Measurements from ENCODE around the gene MMP24. TPM values are rescaled to one million over a fixed set of nuclear protein-coding genes. Genes with fewer than 3 reads are reported as not detected.

MMP24 gene
- total and polyA plus RNA-seq, 2 experiments from 2014 or later = 0.69 to 1.2 TPM

DNA sequence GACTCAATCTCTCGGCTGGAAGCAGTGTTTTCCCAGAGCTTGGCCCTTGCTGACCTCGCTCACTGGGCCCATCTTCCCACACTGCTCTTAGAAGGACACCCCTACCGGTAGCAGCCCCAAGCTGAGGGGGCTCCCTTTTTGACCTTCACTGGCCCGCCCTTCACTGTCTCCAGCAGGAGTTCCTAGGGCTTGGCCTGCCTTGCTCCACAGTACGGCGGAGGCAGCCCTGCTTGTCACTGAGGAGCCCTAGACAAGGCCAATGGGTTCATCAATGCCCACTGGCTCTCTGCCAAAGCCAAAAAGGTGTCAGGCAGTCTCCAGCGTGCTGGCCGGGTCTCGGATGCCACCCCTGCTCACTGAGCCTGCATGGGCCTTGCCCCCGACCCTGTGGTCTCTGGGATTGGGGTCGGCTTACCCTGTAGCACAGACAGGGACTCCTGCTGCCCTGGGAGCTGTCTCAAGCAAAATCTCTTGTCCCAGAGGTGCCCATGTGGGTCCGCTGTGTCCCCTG is 49.3 kb downstream of the MMP24 start:
- DNase-seq (ENCODE audit: low spot score) = no peak
- TF ChIP-seq, protein P1, sequence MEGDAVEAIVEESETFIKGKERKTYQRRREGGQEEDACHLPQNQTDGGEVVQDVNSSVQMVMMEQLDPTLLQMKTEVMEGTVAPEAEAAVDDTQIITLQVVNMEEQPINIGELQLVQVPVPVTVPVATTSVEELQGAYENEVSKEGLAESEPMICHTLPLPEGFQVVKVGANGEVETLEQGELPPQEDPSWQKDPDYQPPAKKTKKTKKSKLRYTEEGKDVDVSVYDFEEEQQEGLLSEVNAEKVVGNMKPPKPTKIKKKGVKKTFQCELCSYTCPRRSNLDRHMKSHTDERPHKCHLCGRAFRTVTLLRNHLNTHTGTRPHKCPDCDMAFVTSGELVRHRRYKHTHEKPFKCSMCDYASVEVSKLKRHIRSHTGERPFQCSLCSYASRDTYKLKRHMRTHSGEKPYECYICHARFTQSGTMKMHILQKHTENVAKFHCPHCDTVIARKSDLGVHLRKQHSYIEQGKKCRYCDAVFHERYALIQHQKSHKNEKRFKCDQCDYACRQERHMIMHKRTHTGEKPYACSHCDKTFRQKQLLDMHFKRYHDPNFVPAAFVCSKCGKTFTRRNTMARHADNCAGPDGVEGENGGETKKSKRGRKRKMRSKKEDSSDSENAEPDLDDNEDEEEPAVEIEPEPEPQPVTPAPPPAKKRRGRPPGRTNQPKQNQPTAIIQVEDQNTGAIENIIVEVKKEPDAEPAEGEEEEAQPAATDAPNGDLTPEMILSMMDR (IDR thresholded peaks at IDR 0.05; ENCODE audit: poor library complexity) = no peak
- TF ChIP-seq EZH2phosphoT487 (IDR thresholded peaks at IDR 0.05; ENCODE audit: low read depth, severe bottlenecking, unreplicated experiment) = no peak
- no peak for TF ChIP-seq EZH2 (IDR thresholded peaks at IDR 0.05; ENCODE audit: borderline replicate concordance)
- WGBS (ENCODE audit: low lambda C conversion rate, missing lambda C conversion rate) = 96% methylated on average over 12 of the region's 12 CpGs
- Histone ChIP-seq H2AFZ (no peak overlapping the region), H4K20me1 (ENCODE audit: insufficient read depth, poor library complexity, severe bottlenecking) (no peaks in the 10 kb centered on the region), H3K4me3 (no peak overlapping the region), H3K9me2 (replicated peaks; ENCODE audit: insufficient read depth) (no peaks in the 10 kb centered on the region), H3K79me2 (peaks cover 24% of the 10 kb centered on the region), H3K4me1 (ENCODE audit: insufficient read depth) (peaks cover 7% of the 10 kb centered on the region), H3K9me3 (ENCODE audit: low read depth) (no peaks in the 10 kb centered on the region), H3K27me3 (no peaks in the 10 kb centered on the region), H3K36me3 (replicated peaks; ENCODE audit: insufficient read depth, low read depth) (no peaks in the 10 kb centered on the region), H3K27ac (no peak overlapping the region), H3K4me2 (no peak overlapping the region)

DNA sequence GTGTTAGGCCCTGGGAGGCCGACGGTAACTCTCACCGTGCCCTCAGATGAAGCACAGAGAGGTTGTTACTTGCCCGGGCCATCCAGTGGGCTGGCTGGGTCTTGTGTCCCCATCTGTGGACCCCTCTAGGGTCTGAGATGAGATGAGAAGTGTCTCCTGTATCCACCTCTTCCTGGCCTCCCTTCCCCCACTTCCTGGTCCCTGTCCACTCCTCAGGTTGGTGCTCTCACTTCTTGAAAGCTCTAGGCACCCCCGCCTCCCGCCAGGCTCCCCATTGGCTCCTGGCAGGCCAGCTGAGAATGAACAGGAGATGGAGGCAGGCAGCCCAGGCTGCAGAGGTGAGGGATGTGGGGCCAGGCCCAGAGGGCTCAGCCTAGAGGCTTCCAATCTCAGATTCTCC is 49.9 kb downstream of the MMP24 start:
- no peaks in the 10 kb centered on the region for H3K9me3 ChIP-seq (ENCODE audit: low read depth)
- no peaks in the 10 kb centered on the region for H3K36me3 ChIP-seq (replicated peaks; ENCODE audit: insufficient read depth, low read depth)
- 95% methylated on average over 6 of the region's 6 CpGs for WGBS (ENCODE audit: low lambda C conversion rate, missing lambda C conversion rate)
- peak overlapping the region; percentile 99 for H3K27ac ChIP-seq
- no peaks in the 10 kb centered on the region for H3K9me2 ChIP-seq (replicated peaks; ENCODE audit: insufficient read depth)
- H3K79me2 ChIP-seq = peaks cover 28% of the 10 kb centered on the region
- no peak for TF ChIP-seq EZH2 (IDR thresholded peaks at IDR 0.05; ENCODE audit: borderline replicate concordance)
- H2AFZ ChIP-seq = no peak overlapping the region
- H3K27me3 ChIP-seq = no peaks in the 10 kb centered on the region
- H3K4me1 ChIP-seq (ENCODE audit: insufficient read depth) = peaks cover 7% of the 10 kb centered on the region
- no peak for DNase-seq (ENCODE audit: low spot score)
- peak overlapping the region; percentile 97 for H3K4me2 ChIP-seq
- no peak overlapping the region for H3K4me3 ChIP-seq
- H4K20me1 ChIP-seq (ENCODE audit: insufficient read depth, poor library complexity, severe bottlenecking) = no peaks in the 10 kb centered on the region

DNA sequence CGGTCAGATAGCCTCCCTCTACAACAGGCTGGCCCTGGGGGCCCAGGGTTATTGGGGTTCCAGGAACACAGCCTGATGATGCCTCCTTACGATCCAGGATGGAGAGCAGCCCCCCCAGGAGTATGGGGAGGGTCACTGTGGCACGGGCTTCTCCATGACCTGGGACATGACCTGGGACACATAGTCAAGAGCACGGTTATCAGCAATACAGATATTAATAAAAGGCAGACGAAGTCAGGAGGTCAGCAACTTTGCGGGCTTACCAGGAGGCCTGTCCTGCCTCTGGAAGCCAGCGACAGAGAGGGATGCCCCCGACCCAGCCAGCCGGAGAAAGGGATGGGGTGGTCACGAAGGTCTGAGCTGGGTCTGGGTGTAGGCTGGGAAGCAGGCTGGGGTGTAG is 50.6 kb downstream of the MMP24 start:
- Histone ChIP-seq H3K36me3 (replicated peaks; ENCODE audit: insufficient read depth, low read depth) (no peaks in the 10 kb centered on the region), H3K4me3 (peak overlapping the region; percentile 69), H3K27ac (peak overlapping the region; percentile 99), H2AFZ (peak overlapping the region; percentile 37), H3K4me1 (ENCODE audit: insufficient read depth) (peaks cover 7% of the 10 kb centered on the region), H3K27me3 (no peaks in the 10 kb centered on the region), H3K4me2 (peak overlapping the region; percentile 97), H3K9me2 (replicated peaks; ENCODE audit: insufficient read depth) (no peaks in the 10 kb centered on the region), H3K79me2 (peaks cover 35% of the 10 kb centered on the region), H3K9me3 (ENCODE audit: low read depth) (no peaks in the 10 kb centered on the region), H4K20me1 (ENCODE audit: insufficient read depth, poor library complexity, severe bottlenecking) (no peaks in the 10 kb centered on the region)
- TF ChIP-seq EZH2phosphoT487 (IDR thresholded peaks at IDR 0.05; ENCODE audit: low read depth, severe bottlenecking, unreplicated experiment) (no peak), EZH2 (IDR thresholded peaks at IDR 0.05; ENCODE audit: borderline replicate concordance) (no peak)
- TF ChIP-seq, protein P1 (IDR thresholded peaks at IDR 0.05; ENCODE audit: poor library complexity) = no peak
- no peak for DNase-seq (ENCODE audit: low spot score)
- WGBS (ENCODE audit: low lambda C conversion rate, missing lambda C conversion rate) = 19% methylated on average over 10 of the region's 10 CpGs

DNA sequence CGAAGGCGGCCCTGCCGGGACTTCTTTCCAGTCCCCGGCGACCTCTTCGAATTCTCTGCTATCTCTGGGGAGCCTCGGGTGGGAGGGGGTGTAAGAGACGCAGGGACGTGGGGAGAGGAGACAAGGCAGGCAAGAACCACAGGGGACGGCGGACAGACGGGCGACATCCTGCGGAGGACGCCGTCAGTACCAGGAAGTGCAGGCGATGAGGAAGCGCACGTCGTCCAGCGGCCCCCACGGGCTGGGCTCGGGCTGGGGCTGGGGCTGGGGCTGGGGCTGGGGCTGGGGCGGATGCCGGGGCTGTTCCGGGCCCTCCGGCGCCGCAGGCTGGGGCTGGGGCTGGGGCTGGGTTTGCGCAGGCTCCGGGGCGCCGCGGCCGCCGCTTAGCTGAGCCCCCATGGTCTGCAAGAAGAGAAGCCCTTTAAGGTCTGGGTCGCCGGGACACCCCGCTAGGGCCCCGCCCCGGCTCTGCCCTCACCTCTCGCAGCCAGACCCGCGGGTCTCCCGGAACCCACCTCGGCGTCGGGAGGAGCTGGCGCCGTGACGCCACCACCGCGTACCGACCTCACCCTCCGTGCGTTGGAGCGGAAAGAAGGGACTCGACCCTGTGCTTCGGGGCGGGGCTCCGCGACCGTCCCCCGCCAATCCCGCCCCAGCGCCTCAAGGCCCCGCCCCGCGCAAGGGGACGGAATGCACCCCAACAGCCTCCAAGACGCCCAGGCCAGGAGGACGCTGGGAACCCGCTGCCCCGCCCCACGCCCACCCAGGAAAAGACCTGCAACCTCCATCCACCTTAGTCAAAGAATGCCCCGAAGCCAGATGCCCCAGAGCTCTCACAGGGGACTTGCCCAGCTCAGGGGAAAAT is 51.3 kb downstream of the MMP24 start, which contains the start of gene MMP24OS:
TSS of gene MMP24OS (minus strand) at position 592 of the 865 bp plus-strand sequence. CDS start at position 399, 193 bp downstream.
- H3K4me3 ChIP-seq = peak within 1 kb of the TSS; percentile 69
- no peaks in the 10 kb centered on the region for H3K9me2 ChIP-seq (replicated peaks; ENCODE audit: insufficient read depth)
- H3K36me3 ChIP-seq (replicated peaks; ENCODE audit: insufficient read depth, low read depth) = no peaks in the 10 kb centered on the region
- 3% methylated on average over 39 of the region's 76 CpGs for WGBS (ENCODE audit: low lambda C conversion rate, missing lambda C conversion rate)
- peaks cover 42% of the 10 kb centered on the region for H3K79me2 ChIP-seq
- H4K20me1 ChIP-seq (ENCODE audit: insufficient read depth, poor library complexity, severe bottlenecking) = peaks cover 2% of the 10 kb centered on the region
- H3K27ac ChIP-seq = peak within 1 kb of the TSS; percentile 99
- peak; percentile 95 for DNase-seq (ENCODE audit: low spot score)
- H3K9me3 ChIP-seq (ENCODE audit: low read depth) = no peaks in the 10 kb centered on the region
- H2AFZ ChIP-seq = peak within 1 kb of the TSS; percentile 46
- H3K4me2 ChIP-seq = peak within 1 kb of the TSS; percentile 97
- no peaks in the 10 kb centered on the region for H3K27me3 ChIP-seq
- TF ChIP-seq, protein P1 (IDR thresholded peaks at IDR 0.05; ENCODE audit: poor library complexity) = peak; percentile 38
- TF ChIP-seq EZH2phosphoT487 (IDR thresholded peaks at IDR 0.05; ENCODE audit: low read depth, severe bottlenecking, unreplicated experiment) = no peak
- H3K4me1 ChIP-seq (ENCODE audit: insufficient read depth) = peaks cover 7% of the 10 kb centered on the region
